ENCODE data around the gene FOXP2. TPM values are rescaled to one million over a fixed set of nuclear protein-coding genes. Genes with fewer than 3 reads are reported as not detected.
"Not testable (repeated sequence)": the region's sequence is repeated elsewhere in the genome, so short reads cannot be mapped to it uniquely, and the experiment has no call there.

Gene FOXP2
- total and polyA plus RNA-seq, 2 donors (not counting 1 experiment from before 2014, with no cell fraction given) = not detected

- ATAC-seq (ENCODE audit: low read depth) (no peak), DNase-seq (no peak)
- no peak overlapping the region for H3K27ac Mint-ChIP-seq
- H2AFZ ChIP-seq (ENCODE audit: insufficient read depth, low read depth, low read length, poor library complexity, severe bottlenecking) = no peak overlapping the region
- ChIA-PET CTCF (no interaction called here), POLR2A (no interaction called here)
- H3K36me3 ChIP-seq (replicated peaks in 1 of 2; ENCODE audit: control extremely low read depth in 1 of 2, control insufficient read depth in 1 of 2, extremely low read depth in 1 of 2, insufficient read depth in 2 of 2, low read length in 1 of 2) = no peaks in the 10 kb centered on the region
- H3K79me2 ChIP-seq (ENCODE audit: control insufficient read depth, insufficient read depth, low read length) = no peaks in the 10 kb centered on the region
- no peak overlapping the region for H3K4me3 ChIP-seq (ENCODE audit: control extremely low read depth in 1 of 5, extremely low read depth in 1 of 5, insufficient read depth in 1 of 5, low read depth in 2 of 5, low read length in 4 of 5)
- no peak for TF ChIP-seq EZH2 (IDR thresholded peaks at IDR 0.05; ENCODE audit: borderline replicate concordance, insufficient read depth, low read depth, low read length, poor library complexity, severe bottlenecking)
- TF ChIP-seq CTCF (IDR thresholded peaks at IDR 0.05) = no peak
- no peak overlapping the region for H3K4me2 ChIP-seq (replicated peaks; ENCODE audit: low read depth, low read length, poor library complexity, severe bottlenecking)
- no peaks in the 10 kb centered on the region for H3K9me3 Mint-ChIP-seq (ENCODE audit: insufficient read depth)
- no peaks in the 10 kb centered on the region for H4K20me1 ChIP-seq (ENCODE audit: control insufficient read depth, insufficient read depth, low read length, poor library complexity, severe bottlenecking)
- H3K9ac ChIP-seq (ENCODE audit: low read length) = no peak overlapping the region
- H3K4me3 Mint-ChIP-seq = no peak overlapping the region
- H3K4me1 ChIP-seq (ENCODE audit: control insufficient read depth in 2 of 2, insufficient read depth in 2 of 2, low read length in 2 of 2) = no peaks in the 10 kb centered on the region
- no peaks in the 10 kb centered on the region for H3K27me3 Mint-ChIP-seq
- H3K4me1 Mint-ChIP-seq = no peaks in the 10 kb centered on the region
- no peak overlapping the region for H3K27ac ChIP-seq (ENCODE audit: low read length in 2 of 2)
- intact Hi-C loops (cut with micrococcal nuclease) = no loop called here
- H3K9me3 ChIP-seq (ENCODE audit: control extremely low read depth in 1 of 3, control insufficient read depth in 2 of 3, insufficient read depth in 1 of 3, low read length in 2 of 3) = peaks cover 0 to 9% (median 0%) of the 10 kb centered on the region in 3 donors
- no peaks in the 10 kb centered on the region for H3K27me3 ChIP-seq (replicated peaks in 1 of 4; ENCODE audit: control extremely low read depth in 1 of 4, control insufficient read depth in 3 of 4, insufficient read depth in 4 of 4, low read length in 3 of 4)
- WGBS (ENCODE audit: insufficient coverage) = 50% methylated on average over 1 of the region's 1 CpG
These were observed 72.6 kb downstream of the FOXP2 start for GRCh38 chr7:114487174-114487573.

- no peaks in the 10 kb centered on the region for H3K36me3 ChIP-seq (replicated peaks in 1 of 2; ENCODE audit: control extremely low read depth in 1 of 2, control insufficient read depth in 1 of 2, extremely low read depth in 1 of 2, insufficient read depth in 2 of 2, low read length in 1 of 2)
- Mint-ChIP-seq H3K4me3 (no peak overlapping the region), H3K9me3 (ENCODE audit: insufficient read depth) (no peaks in the 10 kb centered on the region), H3K4me1 (no peaks in the 10 kb centered on the region), H3K27ac (no peak overlapping the region), H3K27me3 (no peaks in the 10 kb centered on the region)
- H3K4me2 ChIP-seq (replicated peaks; ENCODE audit: low read depth, low read length, poor library complexity, severe bottlenecking) = no peak overlapping the region
- H3K27me3 ChIP-seq (replicated peaks in 1 of 4; ENCODE audit: control extremely low read depth in 1 of 4, control insufficient read depth in 3 of 4, insufficient read depth in 4 of 4, low read length in 3 of 4) = no peaks in the 10 kb centered on the region
- ATAC-seq (ENCODE audit: low read depth) = no peak
- intact Hi-C loops (cut with micrococcal nuclease) = no loop called here
- H2AFZ ChIP-seq (ENCODE audit: insufficient read depth, low read depth, low read length, poor library complexity, severe bottlenecking) = no peak overlapping the region
- CTCF ChIA-PET = no interaction called here
- no peak for TF ChIP-seq CTCF (IDR thresholded peaks at IDR 0.05)
- no peak for TF ChIP-seq EZH2 (IDR thresholded peaks at IDR 0.05; ENCODE audit: borderline replicate concordance, insufficient read depth, low read depth, low read length, poor library complexity, severe bottlenecking)
- H4K20me1 ChIP-seq (ENCODE audit: control insufficient read depth, insufficient read depth, low read length, poor library complexity, severe bottlenecking) = no peaks in the 10 kb centered on the region
- no peak overlapping the region for H3K9ac ChIP-seq (ENCODE audit: low read length)
- POLR2A ChIA-PET = no interaction called here
- H3K9me3 ChIP-seq (ENCODE audit: control extremely low read depth in 1 of 3, control insufficient read depth in 2 of 3, insufficient read depth in 1 of 3, low read length in 2 of 3) = peaks cover 0 to 9% (median 0%) of the 10 kb centered on the region in 3 donors
- H3K27ac ChIP-seq (ENCODE audit: low read length in 2 of 2) = no peak overlapping the region
- no CpG with 5 or more reads among the region's 2 CpGs for WGBS (ENCODE audit: insufficient coverage)
- H3K79me2 ChIP-seq (ENCODE audit: control insufficient read depth, insufficient read depth, low read length) = no peaks in the 10 kb centered on the region
- H3K4me3 ChIP-seq (ENCODE audit: control extremely low read depth in 1 of 5, extremely low read depth in 1 of 5, insufficient read depth in 1 of 5, low read depth in 2 of 5, low read length in 4 of 5) = no peak overlapping the region
- DNase-seq = no peak
- no peaks in the 10 kb centered on the region for H3K4me1 ChIP-seq (ENCODE audit: control insufficient read depth in 2 of 2, insufficient read depth in 2 of 2, low read length in 2 of 2)
These were observed 74.1 kb downstream of the FOXP2 start for GRCh38 chr7:114488696-114489095.

- H3K27ac ChIP-seq (ENCODE audit: low read length in 2 of 2); H3K9me3 ChIP-seq (ENCODE audit: control extremely low read depth in 1 of 3, control insufficient read depth in 2 of 3, insufficient read depth in 1 of 3, low read length in 2 of 3); H2AFZ ChIP-seq (ENCODE audit: insufficient read depth, low read depth, low read length, poor library complexity, severe bottlenecking); H3K4me1 ChIP-seq (ENCODE audit: control insufficient read depth in 2 of 2, insufficient read depth in 2 of 2, low read length in 2 of 2); H3K27ac Mint-ChIP-seq; intact Hi-C loops (cut with micrococcal nuclease); POLR2A ChIA-PET; H3K27me3 ChIP-seq (replicated peaks in 1 of 4; ENCODE audit: control extremely low read depth in 1 of 4, control insufficient read depth in 3 of 4, insufficient read depth in 4 of 4, low read length in 3 of 4); H3K4me3 Mint-ChIP-seq; H3K9me3 Mint-ChIP-seq (ENCODE audit: insufficient read depth); H3K9ac ChIP-seq (ENCODE audit: low read length); H4K20me1 ChIP-seq (ENCODE audit: control insufficient read depth, insufficient read depth, low read length, poor library complexity, severe bottlenecking); DNase-seq; H3K4me3 ChIP-seq (ENCODE audit: control extremely low read depth in 1 of 5, extremely low read depth in 1 of 5, insufficient read depth in 1 of 5, low read depth in 2 of 5, low read length in 4 of 5); ATAC-seq (ENCODE audit: low read depth); H3K4me1 Mint-ChIP-seq; H3K79me2 ChIP-seq (ENCODE audit: control insufficient read depth, insufficient read depth, low read length); CTCF ChIA-PET; H3K27me3 Mint-ChIP-seq; H3K4me2 ChIP-seq (replicated peaks; ENCODE audit: low read depth, low read length, poor library complexity, severe bottlenecking); H3K36me3 ChIP-seq (replicated peaks in 1 of 2; ENCODE audit: control extremely low read depth in 1 of 2, control insufficient read depth in 1 of 2, extremely low read depth in 1 of 2, insufficient read depth in 2 of 2, low read length in 1 of 2): not testable (repeated sequence)
- no CpG with 5 or more reads among the region's 1 CpG for WGBS (ENCODE audit: insufficient coverage)
These were observed 82.9 kb downstream of the FOXP2 start for GRCh38 chr7:114497491-114497890.

Measured in B cell (primary cell).